GM23338 (cell line): Measurements from ENCODE around the gene LXN. TPM values are rescaled to one million over a fixed set of nuclear protein-coding genes. Genes with fewer than 3 reads are reported as not detected.

Source experiments
- ATAC-seq: fragments of 200-7000 bp; cut with Tn5 transposase; 3 replicates; pipeline ENCODE4 v1.9.1; 2020
- DNase-seq: peaks from one replicate; pipeline ENCODE4 v3.0.0-alpha.2; 2015; ENCODE audit warnings: low spot score
- H2AFZ ChIP-seq: fragments of 200-600 bp; sonication (generic); 2 replicates; pipeline ENCODE4 v1.8.0; 2016; ENCODE audit warnings: antibody characterized with exemption, mild to moderate bottlenecking, moderate library complexity
- H3F3A ChIP-seq: fragments of 200-600 bp; sonication (generic); replicated peaks from 2 replicates; pipeline ENCODE4 v1.8.0; 2017; ENCODE audit warnings: antibody characterized with exemption, mixed run types, low read depth
- H3K27ac ChIP-seq: fragments of 200-600 bp; sonication (generic); 2 replicates; pipeline ENCODE4 v1.6.1; 2016; ENCODE audit warnings: low read depth
- H3K27me3 ChIP-seq: fragments of 200-600 bp; sonication (generic); 2 replicates; pipeline ENCODE4 v1.8.0; 2016; ENCODE audit warnings: mild to moderate bottlenecking, mixed run types, moderate library complexity; ENCODE audit not compliant: insufficient read depth
- H3K36me3 ChIP-seq: fragments of 200-600 bp; sonication (generic); 2 replicates; pipeline ENCODE4 v1.8.0; 2016; ENCODE audit warnings: mild to moderate bottlenecking; ENCODE audit not compliant: insufficient read depth
- H3K4me1 ChIP-seq: fragments of 200-600 bp; sonication (generic); 2 replicates; pipeline ENCODE4 v1.8.0; 2016; ENCODE audit warnings: mild to moderate bottlenecking, moderate library complexity; ENCODE audit not compliant: insufficient read depth
- H3K4me2 ChIP-seq: fragments of 200-600 bp; sonication (generic); 2 replicates; pipeline ENCODE4 v1.7.1; 2017; ENCODE audit warnings: mixed run types
- H3K4me3 ChIP-seq: fragments of 200-600 bp; sonication (generic); 2 replicates; pipeline ENCODE4 v1.6.1; 2016; ENCODE audit warnings: mixed run types
- H3K79me2 ChIP-seq: fragments of 200-600 bp; sonication (generic); replicated peaks from 2 replicates; pipeline ENCODE4 v1.8.0; 2017; ENCODE audit warnings: mild to moderate bottlenecking; ENCODE audit not compliant: insufficient read depth
- H3K9me2 ChIP-seq: fragments of 200-600 bp; sonication (generic); 2 replicates; pipeline ENCODE4 v1.8.0; 2017; ENCODE audit not compliant: insufficient read depth
- H4K20me1 ChIP-seq: fragments of 200-600 bp; sonication (generic); replicated peaks from 2 replicates; pipeline ENCODE4 v1.8.0; 2017; ENCODE audit warnings: mild to moderate bottlenecking; ENCODE audit not compliant: insufficient read depth
- H3K27ac Mint-ChIP-seq: 2 replicates; pipeline ENCODE4 v1.8.0; 2020; ENCODE audit warnings: inconsistent platforms, mild to moderate bottlenecking, moderate library complexity, mixed read lengths
- H3K27me3 Mint-ChIP-seq: 3 replicates; pipeline ENCODE4 v1.8.0; 2022; ENCODE audit warnings: low read depth, mild to moderate bottlenecking, moderate library complexity, mixed read lengths, inconsistent platforms; ENCODE audit not compliant: insufficient read depth, poor library complexity
- H3K36me3 Mint-ChIP-seq: 3 replicates; pipeline ENCODE4 v1.8.0; 2021; ENCODE audit warnings: low read depth, mild to moderate bottlenecking, inconsistent platforms, moderate library complexity, mixed read lengths
- H3K4me1 Mint-ChIP-seq: 3 replicates; pipeline ENCODE4 v1.8.0; 2020; ENCODE audit warnings: mild to moderate bottlenecking, inconsistent platforms, mixed read lengths
- H3K4me3 Mint-ChIP-seq: 3 replicates; pipeline ENCODE4 v1.8.0; 2021; ENCODE audit warnings: moderate library complexity, mild to moderate bottlenecking, inconsistent platforms, mixed read lengths
- H3K9me3 Mint-ChIP-seq: 3 replicates; pipeline ENCODE4 v1.8.0; 2020; ENCODE audit warnings: moderate library complexity, mild to moderate bottlenecking, inconsistent platforms, mixed read lengths
- CTCF ChIP-seq, 2 experiments: fragments of 200-600 bp in 1 of 2; sonication (generic) in 1 of 2; conservative IDR thresholded peaks; 2 replicates each; pipeline versions ENCODE4 v1.5.1 to v1.6.1; 2016 to 2017; ENCODE audit warnings: antibody characterized with exemption in 2 of 2, low read depth in 2 of 2, mild to moderate bottlenecking in 2 of 2, moderate library complexity in 1 of 2
- ETS1 ChIP-seq: IDR thresholded peaks from 2 replicates; pipeline ENCODE4 v1.6.1; 2016; ENCODE audit warnings: antibody characterized with exemption
- EZH2phosphoT487 ChIP-seq: fragments of 200-600 bp; sonication (generic); IDR thresholded peaks from one replicate; pipeline ENCODE4 v1.8.1; 2018; ENCODE audit warnings: antibody characterized with exemption; ENCODE audit not compliant: unreplicated experiment
- JUNB ChIP-seq: IDR thresholded peaks from one replicate; pipeline ENCODE4 v1.6.1; 2016; ENCODE audit warnings: antibody characterized with exemption; ENCODE audit not compliant: unreplicated experiment
- NANOG ChIP-seq: IDR thresholded peaks from 2 replicates; pipeline ENCODE4 v1.6.1; 2016; ENCODE audit warnings: antibody characterized with exemption, borderline replicate concordance
- POLR2AphosphoS5 ChIP-seq: IDR thresholded peaks from 2 replicates; pipeline ENCODE4 v1.6.1; 2016; ENCODE audit warnings: antibody characterized with exemption, low read depth
- STAT1 ChIP-seq: IDR thresholded peaks from one replicate; pipeline ENCODE4 v1.6.1; 2016; ENCODE audit warnings: antibody characterized with exemption; ENCODE audit not compliant: unreplicated experiment
- ZNF114 ChIP-seq: fragments of 250-450 bp; sonication (Bioruptor Pico); IDR thresholded peaks from 2 replicates; pipeline ENCODE4 v1.5.0; 2020; ENCODE audit warnings: mild to moderate bottlenecking, moderate library complexity
- ZNF331 ChIP-seq: fragments of 250-450 bp; sonication (Bioruptor Pico); IDR thresholded peaks from 2 replicates; pipeline ENCODE4 v1.5.0; 2020; ENCODE audit warnings: low read depth, mild to moderate bottlenecking, moderate library complexity
- polyA plus RNA-seq: library from polyadenylated mRNA; unstranded; fragments of >200 nt; fragmentation: Nextera tagmentation; extraction: Ambion mirVana; gene quantifications from 2 replicates; pipeline ENCODE4 v1.2.1, GENCODE V29; 2016
- total RNA-seq: library from RNA; depleted of rRNA; stranded (reverse); fragments of >200 nt; shearing (Covaris generic); gene quantifications from 2 replicates; pipeline ENCODE4 v1.2.3, GENCODE V29; 2014
- TF ChIP-seq, protein P1 (sequence below): fragments of 250-450 bp; sonication (Bioruptor Pico); IDR thresholded peaks from 2 replicates; pipeline ENCODE4 v1.5.0; 2020; ENCODE audit warnings: mild to moderate bottlenecking, moderate library complexity

The LXN gene
- total and polyA plus RNA-seq, 2 experiments from 2014 or later: 5.6 to 10.0 TPM

- DNase-seq: no peak
- Histone ChIP-seq H3K4me3 (no peak overlapping the region), H3K27me3 (no peaks in the 10 kb centered on the region), H3K4me1 (peaks cover 4% of the 10 kb centered on the region; the same call in 1 of the 2 replicates), H3F3A (no peaks in the 10 kb centered on the region), H3K9me2 (no peaks in the 10 kb centered on the region), H2AFZ (no peak overlapping the region), H3K79me2 (peaks cover 12% of the 10 kb centered on the region), H3K4me2 (no peak overlapping the region), H4K20me1 (no peaks in the 10 kb centered on the region), H3K27ac (no peak overlapping the region), H3K36me3 (no peaks in the 10 kb centered on the region)
- no peak for TF ChIP-seq JUNB
- no peak for TF ChIP-seq EZH2phosphoT487
- TF ChIP-seq, protein P1, sequence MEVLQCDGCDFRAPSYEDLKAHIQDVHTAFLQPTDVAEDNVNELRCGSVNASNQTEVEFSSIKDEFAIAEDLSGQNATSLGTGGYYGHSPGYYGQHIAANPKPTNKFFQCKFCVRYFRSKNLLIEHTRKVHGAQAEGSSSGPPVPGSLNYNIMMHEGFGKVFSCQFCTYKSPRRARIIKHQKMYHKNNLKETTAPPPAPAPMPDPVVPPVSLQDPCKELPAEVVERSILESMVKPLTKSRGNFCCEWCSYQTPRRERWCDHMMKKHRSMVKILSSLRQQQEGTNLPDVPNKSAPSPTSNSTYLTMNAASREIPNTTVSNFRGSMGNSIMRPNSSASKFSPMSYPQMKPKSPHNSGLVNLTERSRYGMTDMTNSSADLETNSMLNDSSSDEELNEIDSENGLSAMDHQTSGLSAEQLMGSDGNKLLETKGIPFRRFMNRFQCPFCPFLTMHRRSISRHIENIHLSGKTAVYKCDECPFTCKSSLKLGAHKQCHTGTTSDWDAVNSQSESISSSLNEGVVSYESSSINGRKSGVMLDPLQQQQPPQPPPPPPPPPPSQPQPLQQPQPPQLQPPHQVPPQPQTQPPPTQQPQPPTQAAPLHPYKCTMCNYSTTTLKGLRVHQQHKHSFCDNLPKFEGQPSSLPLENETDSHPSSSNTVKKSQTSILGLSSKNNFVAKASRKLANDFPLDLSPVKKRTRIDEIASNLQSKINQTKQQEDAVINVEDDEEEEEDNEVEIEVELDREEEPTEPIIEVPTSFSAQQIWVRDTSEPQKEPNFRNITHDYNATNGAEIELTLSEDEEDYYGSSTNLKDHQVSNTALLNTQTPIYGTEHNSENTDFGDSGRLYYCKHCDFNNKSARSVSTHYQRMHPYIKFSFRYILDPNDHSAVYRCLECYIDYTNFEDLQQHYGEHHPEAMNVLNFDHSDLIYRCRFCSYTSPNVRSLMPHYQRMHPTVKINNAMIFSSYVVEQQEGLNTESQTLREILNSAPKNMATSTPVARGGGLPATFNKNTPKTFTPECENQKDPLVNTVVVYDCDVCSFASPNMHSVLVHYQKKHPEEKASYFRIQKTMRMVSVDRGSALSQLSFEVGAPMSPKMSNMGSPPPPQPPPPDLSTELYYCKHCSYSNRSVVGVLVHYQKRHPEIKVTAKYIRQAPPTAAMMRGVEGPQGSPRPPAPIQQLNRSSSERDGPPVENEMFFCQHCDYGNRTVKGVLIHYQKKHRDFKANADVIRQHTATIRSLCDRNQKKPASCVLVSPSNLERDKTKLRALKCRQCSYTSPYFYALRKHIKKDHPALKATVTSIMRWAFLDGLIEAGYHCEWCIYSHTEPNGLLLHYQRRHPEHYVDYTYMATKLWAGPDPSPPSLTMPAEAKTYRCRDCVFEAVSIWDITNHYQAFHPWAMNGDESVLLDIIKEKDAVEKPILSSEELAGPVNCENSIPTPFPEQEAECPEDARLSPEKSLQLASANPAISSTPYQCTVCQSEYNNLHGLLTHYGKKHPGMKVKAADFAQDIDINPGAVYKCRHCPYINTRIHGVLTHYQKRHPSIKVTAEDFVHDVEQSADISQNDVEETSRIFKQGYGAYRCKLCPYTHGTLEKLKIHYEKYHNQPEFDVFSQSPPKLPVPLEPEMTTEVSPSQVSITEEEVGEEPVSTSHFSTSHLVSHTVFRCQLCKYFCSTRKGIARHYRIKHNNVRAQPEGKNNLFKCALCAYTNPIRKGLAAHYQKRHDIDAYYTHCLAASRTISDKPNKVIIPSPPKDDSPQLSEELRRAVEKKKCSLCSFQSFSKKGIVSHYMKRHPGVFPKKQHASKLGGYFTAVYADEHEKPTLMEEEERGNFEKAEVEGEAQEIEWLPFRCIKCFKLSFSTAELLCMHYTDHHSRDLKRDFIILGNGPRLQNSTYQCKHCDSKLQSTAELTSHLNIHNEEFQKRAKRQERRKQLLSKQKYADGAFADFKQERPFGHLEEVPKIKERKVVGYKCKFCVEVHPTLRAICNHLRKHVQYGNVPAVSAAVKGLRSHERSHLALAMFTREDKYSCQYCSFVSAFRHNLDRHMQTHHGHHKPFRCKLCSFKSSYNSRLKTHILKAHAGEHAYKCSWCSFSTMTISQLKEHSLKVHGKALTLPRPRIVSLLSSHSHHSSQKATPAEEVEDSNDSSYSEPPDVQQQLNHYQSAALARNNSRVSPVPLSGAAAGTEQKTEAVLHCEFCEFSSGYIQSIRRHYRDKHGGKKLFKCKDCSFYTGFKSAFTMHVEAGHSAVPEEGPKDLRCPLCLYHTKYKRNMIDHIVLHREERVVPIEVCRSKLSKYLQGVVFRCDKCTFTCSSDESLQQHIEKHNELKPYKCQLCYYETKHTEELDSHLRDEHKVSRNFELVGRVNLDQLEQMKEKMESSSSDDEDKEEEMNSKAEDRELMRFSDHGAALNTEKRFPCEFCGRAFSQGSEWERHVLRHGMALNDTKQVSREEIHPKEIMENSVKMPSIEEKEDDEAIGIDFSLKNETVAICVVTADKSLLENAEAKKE: no peak
- TF ChIP-seq ZNF114 (CRISPR knock-in tag): no peak
- Mint-ChIP-seq H3K36me3 (no peaks in the 10 kb centered on the region), H3K4me3 (no peak overlapping the region), H3K4me1 (peaks cover 5% of the 10 kb centered on the region; the same call in 2 of the 3 replicates), H3K27me3 (no peaks in the 10 kb centered on the region), H3K9me3 (peaks cover 3% of the 10 kb centered on the region; the same call in 2 of the 3 replicates), H3K27ac (no peak overlapping the region)
- ATAC-seq: no peak
These were observed 31.8 kb downstream of the LXN start for GRCh38 chr3:158640646-158641045.

- H4K20me1 ChIP-seq: no peaks in the 10 kb centered on the region
- peaks cover 15% of the 10 kb centered on the region for H3K36me3 Mint-ChIP-seq
- H3K36me3 ChIP-seq: no peaks in the 10 kb centered on the region
- peaks cover 23% of the 10 kb centered on the region for H3K9me3 Mint-ChIP-seq
- no peak overlapping the region for H3K27ac Mint-ChIP-seq
- no peak overlapping the region for H3K4me3 Mint-ChIP-seq
- no peaks in the 10 kb centered on the region for H3K79me2 ChIP-seq
- no peaks in the 10 kb centered on the region for H3K27me3 ChIP-seq
- H3K4me1 Mint-ChIP-seq: peaks cover 15% of the 10 kb centered on the region
- H3F3A ChIP-seq: no peaks in the 10 kb centered on the region
- peak overlapping the region; percentile 66 for H3K4me2 ChIP-seq
- peaks cover 2% of the 10 kb centered on the region for H3K27me3 Mint-ChIP-seq
- H3K27ac ChIP-seq: no peak overlapping the region
- H2AFZ ChIP-seq: peak overlapping the region; percentile 67
- H3K4me3 ChIP-seq: no peak overlapping the region
- H3K9me2 ChIP-seq: peaks cover 15% of the 10 kb centered on the region
- DNase-seq: no peak
- peaks cover 11% of the 10 kb centered on the region; the same call in 1 of the 2 replicates for H3K4me1 ChIP-seq
- no peak for ATAC-seq
- TF ChIP-seq CTCF (conservative IDR thresholded peaks at IDR 0.05; ENCODE audit: low read depth in 2 of 2) (no peak), ZNF331 (CRISPR knock-in tag) (no peak), POLR2AphosphoS5 (no peak), ETS1 (no peak), STAT1 (no peak), EZH2phosphoT487 (no peak), JUNB (no peak), NANOG (no peak)
These were observed 40.5 kb downstream of the LXN start for GRCh38 chr3:158631981-158632380.
